ENCODE results near the gene PTDSS2.
"Not testable (repeated sequence)": the region's sequence is repeated elsewhere in the genome, so short reads cannot be mapped to it uniquely, and the experiment has no call there.

DNA sequence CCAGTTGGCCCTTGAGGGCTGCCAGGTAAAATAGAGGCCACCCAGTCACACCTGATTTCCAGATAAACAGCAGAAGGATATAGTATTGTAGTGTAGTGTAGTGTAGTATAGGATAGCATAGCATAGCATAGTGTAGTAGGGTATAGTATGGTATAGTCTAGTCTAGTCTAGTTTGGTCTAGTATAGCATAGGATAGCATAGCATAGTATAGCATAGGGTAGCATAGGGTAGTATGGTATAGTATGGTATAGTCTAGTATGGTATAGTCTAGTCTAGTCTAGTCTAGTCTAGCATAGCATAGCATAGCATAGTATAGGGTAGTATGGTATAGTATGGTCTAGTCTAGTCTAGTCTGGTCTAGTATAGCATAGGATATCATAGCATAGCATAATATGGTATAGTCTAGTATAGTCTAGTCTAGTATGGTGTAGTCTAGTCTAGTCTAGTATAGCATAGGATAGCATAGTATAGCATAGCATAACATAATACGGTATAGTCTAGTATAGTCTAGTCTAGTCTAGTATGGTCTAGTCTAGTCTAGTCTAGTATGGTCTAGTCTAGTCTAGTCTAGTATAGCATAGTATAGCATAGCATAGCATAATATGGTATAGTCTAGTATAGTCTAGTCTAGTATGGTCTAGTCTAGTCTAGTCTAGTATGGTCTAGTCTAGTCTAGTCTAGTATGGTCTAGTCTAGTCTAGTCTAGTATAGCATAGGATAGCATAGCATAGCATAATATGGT, 14.9 kb upstream of the PTDSS2 start:
- not testable (repeated sequence) for TF ChIP-seq MTA3 (IDR thresholded peaks at IDR 0.05; ENCODE audit: borderline replicate concordance, low read length); BRCA1 (IDR thresholded peaks at IDR 0.05; ENCODE audit: low read depth, low read length)

Measured in GM12878 (cell line).